IMR-90 (cell line): ENCODE measurements around the gene ISLR2.

Source experiments
- CEBPB ChIP-seq: IDR thresholded peaks from 2 replicates; pipeline ENCODE4 v1.6.1; 2012; ENCODE audit warnings: low read depth, low read length, improper control_type of control experiment
- MXI1 ChIP-seq: IDR thresholded peaks from 2 replicates; pipeline ENCODE4 v1.6.1; 2012; ENCODE audit warnings: low read depth, mild to moderate bottlenecking, low read length, moderate library complexity, borderline replicate concordance
- NFE2L2 ChIP-seq: fragments of 150-350 bp; IDR thresholded peaks from 2 replicates; pipeline ENCODE4 v1.6.1; 2016; ENCODE audit warnings: low read depth, mild to moderate bottlenecking, low read length
- POLR2A ChIP-seq: IDR thresholded peaks from 2 replicates; pipeline ENCODE4 v1.6.1; 2012; ENCODE audit warnings: mild to moderate bottlenecking, low read depth, low read length
- RAD21 ChIP-seq: IDR thresholded peaks from 2 replicates; pipeline ENCODE4 v1.6.1; 2012; ENCODE audit warnings: low read length, improper control_type of control experiment
- SMC3 ChIP-seq: fragments of 150-350 bp; IDR thresholded peaks from 2 replicates; pipeline ENCODE4 v1.6.1; 2016; ENCODE audit warnings: low read depth, mild to moderate bottlenecking, antibody characterized with exemption, low read length, moderate library complexity
- TF ChIP-seq, protein P1 (sequence below): conservative IDR thresholded peaks from 2 replicates; pipeline ENCODE4 v1.5.1; 2012; ENCODE audit warnings: mild to moderate bottlenecking, low read depth, low read length, improper control_type of control experiment
- TF ChIP-seq, protein P2 (sequence below): fragments of 150-350 bp; IDR thresholded peaks from 2 replicates; pipeline ENCODE4 v1.6.1; 2016; ENCODE audit warnings: low read depth, mild to moderate bottlenecking, low read length, moderate library complexity, borderline replicate concordance

DNA sequence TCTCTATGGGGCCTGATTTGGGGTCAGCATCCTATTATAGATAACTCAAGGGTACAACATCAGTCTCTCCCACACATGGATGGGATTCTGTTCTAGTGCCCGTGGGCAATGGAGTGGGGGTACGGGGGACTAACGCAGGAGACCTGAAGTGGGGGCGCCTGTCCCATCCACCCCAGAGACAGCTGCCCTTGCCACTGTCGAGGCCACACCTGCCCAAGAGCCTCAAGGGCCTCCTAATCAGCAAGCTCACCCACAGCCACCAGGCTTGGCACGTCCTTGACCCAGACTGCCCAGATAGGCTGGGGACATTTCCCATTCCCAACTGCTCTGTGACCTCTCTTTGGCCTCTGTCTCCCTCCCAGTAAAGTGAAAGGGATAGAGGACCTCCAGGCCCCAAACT, 8.5 kb upstream of the ISLR2 start:
- TF ChIP-seq SMC3 (no peak), MXI1 (no peak), NFE2L2 (no peak), POLR2A (no peak), CEBPB (no peak), RAD21 (no peak)
- TF ChIP-seq, protein P1, sequence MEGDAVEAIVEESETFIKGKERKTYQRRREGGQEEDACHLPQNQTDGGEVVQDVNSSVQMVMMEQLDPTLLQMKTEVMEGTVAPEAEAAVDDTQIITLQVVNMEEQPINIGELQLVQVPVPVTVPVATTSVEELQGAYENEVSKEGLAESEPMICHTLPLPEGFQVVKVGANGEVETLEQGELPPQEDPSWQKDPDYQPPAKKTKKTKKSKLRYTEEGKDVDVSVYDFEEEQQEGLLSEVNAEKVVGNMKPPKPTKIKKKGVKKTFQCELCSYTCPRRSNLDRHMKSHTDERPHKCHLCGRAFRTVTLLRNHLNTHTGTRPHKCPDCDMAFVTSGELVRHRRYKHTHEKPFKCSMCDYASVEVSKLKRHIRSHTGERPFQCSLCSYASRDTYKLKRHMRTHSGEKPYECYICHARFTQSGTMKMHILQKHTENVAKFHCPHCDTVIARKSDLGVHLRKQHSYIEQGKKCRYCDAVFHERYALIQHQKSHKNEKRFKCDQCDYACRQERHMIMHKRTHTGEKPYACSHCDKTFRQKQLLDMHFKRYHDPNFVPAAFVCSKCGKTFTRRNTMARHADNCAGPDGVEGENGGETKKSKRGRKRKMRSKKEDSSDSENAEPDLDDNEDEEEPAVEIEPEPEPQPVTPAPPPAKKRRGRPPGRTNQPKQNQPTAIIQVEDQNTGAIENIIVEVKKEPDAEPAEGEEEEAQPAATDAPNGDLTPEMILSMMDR = no peak
- TF ChIP-seq, protein P2, sequence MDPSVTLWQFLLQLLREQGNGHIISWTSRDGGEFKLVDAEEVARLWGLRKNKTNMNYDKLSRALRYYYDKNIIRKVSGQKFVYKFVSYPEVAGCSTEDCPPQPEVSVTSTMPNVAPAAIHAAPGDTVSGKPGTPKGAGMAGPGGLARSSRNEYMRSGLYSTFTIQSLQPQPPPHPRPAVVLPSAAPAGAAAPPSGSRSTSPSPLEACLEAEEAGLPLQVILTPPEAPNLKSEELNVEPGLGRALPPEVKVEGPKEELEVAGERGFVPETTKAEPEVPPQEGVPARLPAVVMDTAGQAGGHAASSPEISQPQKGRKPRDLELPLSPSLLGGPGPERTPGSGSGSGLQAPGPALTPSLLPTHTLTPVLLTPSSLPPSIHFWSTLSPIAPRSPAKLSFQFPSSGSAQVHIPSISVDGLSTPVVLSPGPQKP = no peak
